ENCODE data around the gene ATP2C2. TPM values are rescaled to one million over a fixed set of nuclear protein-coding genes. Genes with fewer than 3 reads are reported as not detected.
A peak's percentile ranks its signal among the peaks of the same experiment; 100 is the strongest.

ATP2C2 gene
- total and polyA plus RNA-seq, 2 donors (not counting 1 experiment from before 2014, with no cell fraction given), result not detected

DNA sequence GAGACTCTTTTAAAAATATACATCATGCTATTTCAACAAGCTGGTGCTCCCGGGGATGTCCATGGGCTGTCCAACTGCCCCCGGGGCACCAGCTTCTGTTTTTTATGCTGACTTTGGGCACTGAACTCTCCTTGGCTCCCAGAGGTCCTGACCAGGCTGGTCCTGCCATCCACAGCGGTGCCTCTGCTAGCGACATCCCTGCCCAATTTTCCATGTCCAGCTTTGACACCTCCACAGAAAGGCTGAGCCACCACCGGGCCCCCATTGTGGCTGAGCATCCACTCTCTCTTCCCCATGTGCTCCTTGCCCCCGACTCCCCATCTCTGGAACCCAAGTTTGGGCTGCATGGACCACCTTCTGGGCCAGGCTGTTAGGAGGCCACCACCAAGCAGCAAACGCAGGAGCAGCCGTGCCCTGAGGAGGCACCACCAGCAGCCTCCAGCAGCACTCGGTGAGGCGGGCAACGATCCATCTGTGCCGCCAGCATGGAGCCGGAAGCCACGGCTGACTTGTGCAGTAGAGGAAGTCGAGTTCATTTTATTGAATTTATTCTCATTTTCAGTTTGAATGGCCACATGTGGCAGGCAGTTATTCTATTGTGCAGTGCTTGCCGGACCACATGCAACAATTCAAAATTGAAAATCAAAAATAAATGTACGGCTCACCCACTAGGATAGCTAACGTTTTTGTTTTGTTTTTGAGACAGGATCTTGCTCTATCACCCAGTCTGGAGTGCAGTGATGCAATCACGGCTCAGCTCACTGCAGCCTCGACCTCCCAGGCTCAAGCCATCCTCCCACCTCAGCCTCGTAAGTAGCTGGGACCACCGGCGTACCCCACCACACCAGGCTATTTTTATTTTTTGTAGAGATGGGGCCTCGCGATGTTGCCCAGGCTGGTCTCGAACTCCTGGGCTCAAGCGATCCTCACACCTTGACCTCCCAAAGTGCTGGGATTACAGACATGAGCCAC, 139.0 kb downstream of the ATP2C2 start:
- Histone ChIP-seq H3K27ac (ENCODE audit: low read length in 2 of 2) (peak overlapping the region; percentile 30 to 34), H2AFZ (ENCODE audit: insufficient read depth, low read depth, low read length, poor library complexity, severe bottlenecking) (peak overlapping the region; percentile 27), H3K4me3 (ENCODE audit: control extremely low read depth in 1 of 5, extremely low read depth in 1 of 5, insufficient read depth in 1 of 5, low read depth in 2 of 5, low read length in 4 of 5) (peak overlapping the region in 3 of 5 experiments; percentile 23 to 38 (median 30)), H3K27me3 (replicated peaks in 1 of 4; ENCODE audit: control extremely low read depth in 1 of 4, control insufficient read depth in 3 of 4, insufficient read depth in 4 of 4, low read length in 3 of 4) (peaks cover 0 to 3% (median 0%) of the 10 kb centered on the region in 4 experiments), H3K9ac (ENCODE audit: low read length) (peak overlapping the region; percentile 5), H3K9me3 (ENCODE audit: control extremely low read depth in 1 of 3, control insufficient read depth in 2 of 3, insufficient read depth in 1 of 3, low read length in 2 of 3) (peaks cover 0 to 4% (median 0%) of the 10 kb centered on the region in 3 donors), H3K79me2 (ENCODE audit: control insufficient read depth, insufficient read depth, low read length) (peaks cover 21% of the 10 kb centered on the region), H3K4me1 (ENCODE audit: control insufficient read depth in 2 of 2, insufficient read depth in 2 of 2, low read length in 2 of 2) (peaks cover 41 to 54% of the 10 kb centered on the region in 2 donors), H3K36me3 (replicated peaks in 1 of 2; ENCODE audit: control extremely low read depth in 1 of 2, control insufficient read depth in 1 of 2, extremely low read depth in 1 of 2, insufficient read depth in 2 of 2, low read length in 1 of 2) (no peaks in the 10 kb centered on the region), H3K4me2 (replicated peaks; ENCODE audit: low read depth, low read length, poor library complexity, severe bottlenecking) (peak overlapping the region; percentile 96), H4K20me1 (ENCODE audit: control insufficient read depth, insufficient read depth, low read length, poor library complexity, severe bottlenecking) (no peaks in the 10 kb centered on the region)
- intact Hi-C loops (cut with micrococcal nuclease), result loop anchor here (10.0 kb wide), 2 partner anchors 322 to 422 kb away; partner anchors contain the start of gene TAF1C
- ATAC-seq (ENCODE audit: low read depth), result no peak
- CTCF ChIA-PET, result interaction anchor here (0.8 to 12.9 kb wide), 30 partner anchors 10 to 551 kb away, joined by 3 to 518 read pairs (median 6); partner anchors contain the start of gene COTL1
- peak overlapping the region; percentile 89 for H3K4me3 Mint-ChIP-seq
- no peaks in the 10 kb centered on the region for H3K27me3 Mint-ChIP-seq
- TF ChIP-seq EZH2 (IDR thresholded peaks at IDR 0.05; ENCODE audit: borderline replicate concordance, insufficient read depth, low read depth, low read length, poor library complexity, severe bottlenecking), result no peak
- TF ChIP-seq CTCF (IDR thresholded peaks at IDR 0.05), result no peak
- H3K27ac Mint-ChIP-seq, result peak overlapping the region; percentile 88
- peaks cover 57% of the 10 kb centered on the region for H3K4me1 Mint-ChIP-seq
- WGBS (ENCODE audit: insufficient coverage), result 52% methylated on average over 18 of the region's 27 CpGs
- POLR2A ChIA-PET, result interaction anchor here (1.0 kb wide), 1 partner anchor 111 kb away, joined by 5 read pairs; the partner anchor contains the start of gene COTL1
- DNase-seq, result peak; percentile 60
- no peaks in the 10 kb centered on the region for H3K9me3 Mint-ChIP-seq (ENCODE audit: insufficient read depth)

Measured in B cell (primary cell).